Cerebellar nuclear complex (tissue), 1 donor: ENCODE measurements around the gene PTPN4.

Source experiments
- DNase-seq, 2 experiments: peaks; one replicate each; lab custom pipeline; 2025; lab: John Stamatoyannopoulos, UW

The PTPN4 gene

DNA sequence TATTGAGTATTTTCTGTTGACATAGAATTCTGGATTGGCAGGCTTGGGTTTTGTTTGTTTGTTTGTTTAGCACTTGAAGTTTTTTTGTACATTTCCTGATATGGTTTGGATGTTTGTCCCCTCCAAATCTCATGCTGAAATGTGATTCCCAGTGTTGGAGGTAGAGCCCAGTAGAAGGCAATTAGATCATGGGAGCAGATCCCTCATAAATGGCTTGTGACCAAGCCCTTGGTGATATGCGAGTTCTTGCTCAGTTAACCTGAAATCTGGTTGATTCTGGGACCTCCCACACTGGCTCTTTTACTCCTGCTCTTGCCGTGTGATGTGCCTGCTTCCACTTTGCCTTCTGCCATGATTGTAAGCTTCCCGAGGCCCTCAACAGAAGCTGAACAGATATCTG, 98.0 kb downstream of the PTPN4 start:
- no peak for DNase-seq

DNA sequence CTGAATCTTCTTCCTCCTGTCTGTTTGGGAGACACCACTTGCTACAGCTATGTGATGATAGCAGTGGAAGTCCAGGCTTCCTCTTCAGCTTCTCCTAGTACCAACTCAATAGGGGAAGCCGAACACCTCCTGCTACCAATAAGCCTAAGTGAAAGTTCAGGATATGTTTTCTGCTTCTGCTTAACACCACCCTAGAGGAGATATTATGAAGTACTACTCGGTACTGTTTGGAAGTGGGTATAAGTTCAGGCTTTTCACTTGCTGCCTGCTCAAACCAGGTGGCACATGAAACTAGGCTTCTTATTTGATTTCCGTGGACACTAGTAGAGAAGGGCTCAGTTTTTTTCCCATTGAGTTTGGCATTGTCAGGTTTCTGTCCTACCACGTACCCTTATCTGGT, 99.8 kb downstream of the PTPN4 start:
- DNase-seq, result no peak

DNA sequence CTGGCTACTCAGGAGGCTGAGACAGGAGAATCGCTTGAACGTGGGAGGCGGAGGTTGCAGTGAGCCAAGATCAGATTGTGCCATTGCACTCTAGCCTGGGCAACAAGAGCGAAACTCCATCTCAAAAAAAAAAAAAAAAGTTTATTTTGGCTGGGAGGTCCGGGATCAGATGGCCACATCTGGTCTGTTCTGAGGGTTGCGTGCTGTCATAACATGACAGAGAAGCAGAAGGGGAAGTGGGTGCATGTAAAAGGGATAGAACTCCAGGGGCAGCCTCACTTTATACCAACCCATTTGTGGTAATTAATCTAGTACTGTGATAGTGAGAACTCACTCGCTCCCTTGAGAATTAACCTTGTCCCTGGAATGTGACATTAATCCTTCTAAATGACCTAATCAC, 101.2 kb downstream of the PTPN4 start:
- no peak for DNase-seq

DNA sequence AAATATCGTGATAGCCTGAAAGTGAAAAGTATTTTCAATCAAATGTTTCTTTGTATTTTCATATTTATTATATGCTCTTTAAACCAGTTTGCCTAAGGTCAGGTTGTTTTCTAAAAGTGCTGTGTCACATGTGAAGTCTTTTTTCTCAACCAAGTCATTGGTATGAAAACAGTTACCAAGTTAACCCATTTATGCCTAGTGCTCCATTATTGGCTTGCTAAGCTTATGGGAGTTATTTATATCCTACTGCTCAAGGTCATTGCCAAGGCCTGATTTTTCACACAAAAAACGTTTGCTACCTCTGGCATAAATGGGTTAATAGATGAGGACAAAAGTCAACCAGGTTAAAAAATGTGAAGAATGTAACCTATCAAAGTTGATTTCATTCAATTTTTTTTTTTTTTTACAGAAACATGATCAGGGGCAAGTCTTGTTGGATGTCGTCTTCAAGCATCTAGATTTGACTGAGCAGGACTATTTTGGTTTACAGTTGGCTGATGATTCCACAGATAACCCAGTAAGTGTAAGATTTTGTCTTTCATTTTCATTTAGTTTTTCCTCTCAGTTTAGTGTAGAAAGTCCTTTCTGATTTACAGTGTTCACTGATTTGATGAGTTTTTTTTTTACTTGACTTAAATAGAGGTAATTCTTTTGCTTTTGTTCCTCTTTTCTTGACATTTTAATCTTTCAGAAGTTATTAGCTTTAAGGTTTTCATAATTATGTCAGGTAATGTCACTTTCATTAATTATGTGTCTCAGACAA, 102.6 kb downstream of the PTPN4 start:
- no peak for DNase-seq

DNA sequence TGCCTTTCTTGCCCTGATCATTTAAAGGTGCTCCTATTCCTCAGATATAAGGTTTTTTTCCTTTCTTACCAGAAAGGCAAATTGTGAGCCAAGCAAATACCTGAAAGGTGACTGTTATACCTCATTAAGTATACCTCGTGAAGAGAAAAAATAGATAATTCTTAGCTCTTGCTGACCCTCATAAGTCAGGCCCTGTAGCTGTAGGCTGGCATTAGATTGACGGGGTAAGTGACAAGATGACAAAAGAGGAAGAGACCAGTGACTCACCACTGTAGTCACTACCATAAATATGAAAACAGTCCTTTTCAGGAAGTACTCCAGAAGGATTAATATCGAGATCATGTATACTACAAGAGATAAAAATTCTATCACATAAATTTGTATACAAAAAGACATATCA, 104.6 kb downstream of the PTPN4 start:
- no peak for DNase-seq

DNA sequence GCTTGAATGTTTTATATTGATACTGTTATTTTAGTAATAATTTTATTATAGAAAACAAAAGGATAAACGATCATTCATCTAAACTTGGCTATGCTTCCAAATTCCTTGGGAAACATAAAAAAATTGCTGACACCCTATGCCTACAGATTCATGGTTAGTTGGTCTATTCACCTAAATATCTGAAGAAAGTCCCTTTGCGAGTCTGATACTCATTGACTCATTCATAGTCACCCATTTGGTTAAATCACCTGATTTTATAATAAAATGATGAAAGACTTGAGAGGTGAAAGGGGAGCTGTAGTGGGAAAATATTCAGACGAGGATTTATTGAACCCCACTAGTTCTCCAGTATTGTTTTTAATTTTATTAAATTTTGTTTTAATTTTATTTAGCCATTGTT, 112.0 kb downstream of the PTPN4 start:
- DNase-seq, result no peak

DNA sequence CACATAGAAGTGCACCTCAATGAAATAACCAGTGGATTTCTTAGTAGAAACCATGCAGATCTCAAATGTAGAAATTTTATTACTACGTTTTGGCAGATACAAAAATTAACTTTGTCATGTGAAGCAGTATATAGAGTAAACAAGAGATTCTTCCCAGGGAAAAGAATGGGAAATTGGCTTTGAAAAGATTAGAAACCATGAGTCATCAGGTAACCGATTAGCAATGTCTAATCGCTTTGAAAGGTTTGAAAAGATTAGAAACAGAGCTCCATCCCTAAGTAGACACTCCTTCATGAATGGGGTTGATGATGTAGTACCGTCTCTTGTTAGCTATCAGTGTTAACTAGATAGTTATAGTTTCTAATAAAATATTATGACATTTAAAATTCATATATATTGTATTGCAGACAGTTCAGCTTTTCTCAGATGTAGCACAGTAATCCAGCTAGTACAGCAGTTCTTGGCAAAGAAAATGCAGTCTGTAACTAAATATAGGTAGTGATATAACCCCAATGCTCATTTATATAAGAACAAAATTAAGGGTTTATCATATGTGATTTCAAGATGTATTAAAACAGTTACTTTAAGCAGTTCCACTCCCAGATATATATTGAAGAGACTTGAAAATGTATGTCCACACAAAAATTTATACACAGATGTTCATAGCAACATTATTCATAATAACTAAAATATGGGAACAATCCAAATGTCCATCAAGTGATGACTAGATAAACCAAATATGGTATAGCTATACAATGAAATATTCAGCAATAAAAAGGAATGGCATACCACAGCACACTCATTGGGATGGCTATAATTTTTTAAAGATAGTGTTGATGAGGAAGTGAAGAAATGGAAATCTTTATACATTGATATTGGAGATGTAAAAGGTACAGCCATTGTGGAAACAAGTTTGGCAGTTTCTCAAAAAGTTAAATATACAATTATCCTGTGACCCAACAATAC, 113.9 kb downstream of the PTPN4 start:
- no peak for DNase-seq

DNA sequence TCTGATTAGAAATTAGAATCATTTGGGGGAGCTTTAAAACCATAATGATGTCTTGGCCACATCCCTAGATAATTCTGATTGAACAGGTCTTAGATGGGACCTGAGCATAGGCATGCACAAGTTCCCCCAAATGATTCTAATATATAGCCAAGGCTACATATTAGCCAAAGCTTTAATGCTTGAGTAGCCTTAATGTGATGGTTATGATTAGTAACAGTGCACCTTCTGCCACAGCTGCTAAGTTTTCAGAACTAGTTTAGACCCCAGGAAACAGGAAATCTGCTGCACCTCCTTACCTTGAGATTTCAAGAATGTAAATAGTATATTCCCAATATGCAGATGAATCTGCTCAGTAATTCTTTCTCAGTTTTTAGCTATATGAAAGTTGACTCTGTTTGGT, 119.8 kb downstream of the PTPN4 start:
- DNase-seq, result no peak

DNA sequence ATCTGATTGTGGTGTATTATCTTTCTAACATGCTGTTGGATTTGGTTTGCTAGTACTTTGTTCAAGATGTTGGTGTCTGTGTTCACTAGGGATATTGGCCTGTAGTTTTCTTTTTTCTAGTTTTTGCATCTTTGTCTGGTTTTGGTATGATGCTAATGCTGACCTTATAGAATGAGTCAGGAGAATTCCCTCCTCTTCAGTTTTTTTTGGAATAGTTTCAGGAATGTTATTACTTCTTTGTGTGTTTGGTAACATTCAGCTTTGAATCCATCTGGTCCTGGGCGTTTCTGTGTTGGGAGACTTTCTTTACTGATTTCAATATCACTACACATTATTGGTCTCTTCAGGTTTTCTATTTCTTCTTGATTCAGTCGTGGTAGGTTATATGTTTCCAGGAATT, 129.0 kb downstream of the PTPN4 start:
- DNase-seq, result no peak

DNA sequence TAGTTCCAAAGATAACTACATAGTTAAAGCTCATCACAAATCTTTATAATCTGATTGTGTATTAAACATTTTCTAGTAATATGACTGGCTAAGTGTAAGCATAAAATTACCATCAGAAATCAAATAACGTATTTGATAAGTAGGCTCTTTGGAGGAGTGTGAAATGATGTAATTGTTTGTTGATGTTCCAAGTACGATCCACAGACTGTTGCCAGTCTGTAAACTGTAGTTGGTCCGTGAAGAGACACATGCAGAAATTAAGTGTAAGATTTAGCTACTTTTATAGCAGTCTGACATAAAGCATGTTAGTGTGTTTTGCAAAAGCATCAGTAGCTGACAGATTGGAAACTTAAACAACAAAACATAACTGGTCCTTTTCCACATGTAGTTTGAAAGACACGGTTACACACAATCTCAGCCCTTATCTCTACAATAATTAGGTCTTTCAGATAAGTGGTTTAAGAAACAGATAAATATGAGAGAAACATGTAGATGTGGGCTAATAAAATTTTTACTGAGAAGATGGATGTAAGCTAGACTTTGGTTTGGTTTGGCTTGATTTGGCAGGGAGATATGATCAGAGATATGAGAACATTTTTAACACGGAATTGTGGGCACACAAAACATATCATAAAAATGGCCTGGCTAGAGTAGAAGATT, 138.1 kb downstream of the PTPN4 start:
- no peak for DNase-seq

DNA sequence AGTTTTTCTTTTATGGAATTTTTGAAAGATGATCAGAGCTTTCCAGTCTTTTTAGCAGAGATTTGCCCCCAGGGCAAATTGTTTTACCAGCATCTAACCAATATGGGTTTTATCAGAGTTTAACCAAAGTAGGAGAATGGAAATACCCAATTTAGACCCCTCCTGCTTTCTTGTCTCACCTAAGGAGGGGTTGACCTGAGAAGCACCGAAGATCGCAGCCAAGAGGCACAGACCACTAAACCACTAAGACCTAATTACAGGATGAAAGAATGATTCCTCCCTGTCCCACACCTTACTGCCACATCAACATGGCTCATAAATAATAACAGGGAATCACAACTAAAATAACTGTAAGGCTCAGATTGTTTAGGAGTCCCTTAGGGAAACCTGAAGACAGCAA, 141.3 kb downstream of the PTPN4 start:
- DNase-seq, result no peak

DNA sequence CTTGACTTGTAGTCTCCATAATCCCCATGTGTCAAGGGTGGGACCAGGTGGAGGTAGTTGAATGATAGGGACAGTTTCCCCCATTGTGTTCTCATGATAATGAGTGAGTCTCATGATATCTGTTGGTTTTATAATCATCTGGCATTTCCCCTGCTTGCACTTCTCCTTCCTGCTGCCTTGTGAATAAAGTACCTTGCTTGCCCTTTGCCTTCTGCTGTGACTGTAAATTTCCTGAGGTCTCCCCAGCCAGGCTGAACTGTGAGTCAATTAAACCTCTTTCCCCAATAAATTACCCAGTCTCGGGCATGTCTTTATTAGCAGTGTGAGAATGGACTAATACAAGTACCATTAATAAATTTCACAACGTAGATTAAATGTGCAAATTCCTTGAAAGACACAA, 150.8 kb downstream of the PTPN4 start:
- no peak for DNase-seq

DNA sequence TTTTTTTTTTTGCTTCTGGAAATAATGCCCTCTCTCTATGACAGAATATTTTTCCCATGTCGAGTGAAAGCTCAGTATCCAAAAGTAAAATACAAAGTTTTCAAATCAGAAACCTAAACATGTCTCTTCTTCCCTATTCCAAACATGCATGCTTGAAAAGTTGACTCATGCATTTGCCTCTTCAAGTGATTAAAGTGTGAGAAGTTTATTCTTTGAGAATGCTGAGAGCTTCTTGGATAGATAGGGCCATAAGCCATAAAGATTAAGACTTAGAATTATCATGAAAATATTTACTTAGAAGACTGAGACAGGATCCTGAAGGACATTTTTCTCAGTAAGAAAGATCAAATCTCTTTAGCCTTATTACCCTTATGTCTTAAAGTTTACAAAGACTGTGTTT, 154.5 kb downstream of the PTPN4 start:
- DNase-seq, result no peak

DNA sequence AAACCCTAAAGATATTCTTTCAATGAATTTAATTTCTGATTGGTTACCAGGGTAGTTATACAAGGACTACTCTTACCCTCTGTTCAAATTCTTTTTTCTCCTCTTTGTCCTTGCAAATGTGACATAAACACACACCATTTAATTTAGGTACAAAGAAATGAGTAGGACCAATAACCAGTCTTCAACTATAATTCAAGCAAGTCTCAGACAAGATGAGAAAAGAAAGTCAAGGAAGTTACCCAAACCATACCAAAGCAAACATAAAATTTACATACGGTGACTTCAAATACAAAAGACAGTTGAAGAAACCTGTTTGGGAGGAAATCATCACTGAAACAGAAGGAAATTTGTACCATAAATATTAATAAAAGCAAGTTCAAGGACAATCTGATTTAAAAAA, 162.1 kb downstream of the PTPN4 start:
- no peak for DNase-seq

DNA sequence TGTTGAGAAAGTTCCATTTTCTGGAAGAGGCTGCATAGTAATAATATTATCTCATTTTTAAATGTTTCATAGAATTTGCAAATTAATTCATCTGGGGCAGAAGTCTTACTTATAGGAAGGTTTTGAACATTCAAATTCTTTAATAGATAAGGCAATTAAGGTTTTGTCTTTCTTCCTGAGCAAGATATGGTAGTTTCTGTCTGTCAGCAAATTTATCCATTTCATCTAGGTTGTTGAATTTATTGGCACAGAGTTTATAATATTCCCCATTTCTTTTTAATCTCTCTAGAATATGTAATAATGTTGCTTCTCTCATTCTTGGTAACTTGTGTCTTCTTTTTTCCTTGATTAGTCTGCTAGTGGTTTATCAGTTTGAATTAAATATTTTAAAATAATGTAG, 163.0 kb downstream of the PTPN4 start:
- no peak for DNase-seq

DNA sequence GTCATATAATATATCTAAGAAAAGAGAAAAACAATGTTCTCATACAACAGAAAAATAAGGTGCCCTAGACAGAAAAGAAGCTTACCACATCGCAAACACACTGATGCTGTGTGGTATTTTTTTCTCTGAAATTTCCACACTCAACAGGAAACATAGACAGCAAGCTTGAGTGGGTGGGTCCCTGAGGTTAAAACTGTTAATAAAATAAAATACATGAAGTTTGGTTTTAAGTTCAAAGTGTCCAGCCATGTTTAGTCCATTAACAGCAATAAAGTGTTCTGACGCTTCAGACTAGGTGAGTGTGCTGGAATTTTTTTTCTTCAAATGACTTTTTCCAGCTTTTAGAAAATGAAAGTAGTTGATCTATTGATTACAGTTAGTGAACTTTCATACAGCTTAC, 169.8 kb downstream of the PTPN4 start:
- no peak for DNase-seq

DNA sequence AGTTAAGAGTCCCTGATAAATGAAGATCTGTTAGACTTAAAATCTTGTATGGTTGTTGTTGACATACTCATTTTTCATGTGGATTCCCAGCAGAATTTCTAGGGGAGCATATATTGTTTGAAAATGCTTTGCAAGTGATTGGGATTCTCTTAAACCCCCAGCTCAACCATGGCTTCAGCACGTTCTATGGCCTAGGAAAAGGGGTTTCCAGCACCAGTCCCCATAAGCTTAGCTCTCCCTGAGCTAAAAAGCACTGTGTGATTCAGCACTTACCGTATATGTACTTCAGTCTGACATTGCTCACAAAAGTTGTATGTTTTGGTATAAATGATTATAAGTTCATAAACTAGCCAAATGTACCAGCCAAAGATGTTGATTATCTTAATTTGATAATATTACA, 173.1 kb downstream of the PTPN4 start:
- no peak for DNase-seq

DNA sequence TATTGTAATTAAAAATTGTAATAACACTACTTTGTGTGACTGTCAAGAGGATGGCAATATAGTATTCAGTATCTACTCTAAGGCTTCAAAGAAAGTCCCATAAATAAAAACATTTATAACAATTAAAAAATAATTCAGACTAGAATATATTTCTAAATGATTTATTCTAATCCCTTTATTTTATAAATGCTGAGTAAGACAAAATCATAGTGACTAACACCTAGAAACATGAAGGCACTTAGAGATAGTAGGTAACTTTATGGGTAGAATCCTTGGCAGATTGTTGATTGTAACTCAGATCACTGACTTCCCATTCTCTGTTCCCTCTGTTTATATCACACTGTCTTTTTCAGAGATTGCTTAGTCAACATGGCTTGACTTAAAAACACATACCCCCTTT, 174.6 kb downstream of the PTPN4 start:
- DNase-seq, result no peak

DNA sequence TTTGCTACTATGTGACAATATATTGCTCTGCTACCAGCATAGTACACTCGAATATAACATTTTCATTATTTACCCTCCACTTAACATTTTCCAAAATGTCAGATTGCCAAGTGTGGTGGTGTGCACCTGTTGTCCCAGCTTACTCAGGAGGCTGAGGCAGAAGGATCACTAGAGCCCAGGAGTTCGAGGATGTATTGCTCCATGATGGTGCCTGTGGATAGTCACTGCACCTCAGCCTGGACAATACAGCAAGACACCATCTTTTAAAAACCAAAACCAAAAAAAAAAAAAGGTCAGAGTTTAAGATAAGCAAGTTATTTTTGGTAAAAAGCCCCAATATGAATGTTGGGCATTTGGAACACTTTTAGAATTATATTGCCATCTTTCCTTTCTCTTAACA, 178.0 kb downstream of the PTPN4 start:
- no peak for DNase-seq

DNA sequence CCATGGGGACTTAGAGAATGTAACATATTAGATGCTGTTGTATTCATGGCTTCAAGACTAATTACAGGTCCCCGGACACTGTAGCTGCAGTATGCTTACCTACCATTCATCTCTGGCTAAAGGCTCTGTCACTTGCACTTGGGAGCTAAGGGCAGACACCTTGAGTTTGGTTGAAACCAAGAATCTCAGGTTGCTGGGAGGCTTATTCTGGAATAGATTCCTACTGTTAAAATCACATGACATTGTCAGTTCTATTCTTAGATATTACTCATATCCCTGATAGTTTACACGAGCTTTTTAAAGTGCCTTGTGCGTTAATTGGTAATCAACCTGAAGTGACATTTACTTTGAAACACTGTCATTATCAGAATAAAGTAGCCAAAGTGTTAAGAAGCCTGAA, 180.2 kb downstream of the PTPN4 start:
- DNase-seq, result no peak

DNA sequence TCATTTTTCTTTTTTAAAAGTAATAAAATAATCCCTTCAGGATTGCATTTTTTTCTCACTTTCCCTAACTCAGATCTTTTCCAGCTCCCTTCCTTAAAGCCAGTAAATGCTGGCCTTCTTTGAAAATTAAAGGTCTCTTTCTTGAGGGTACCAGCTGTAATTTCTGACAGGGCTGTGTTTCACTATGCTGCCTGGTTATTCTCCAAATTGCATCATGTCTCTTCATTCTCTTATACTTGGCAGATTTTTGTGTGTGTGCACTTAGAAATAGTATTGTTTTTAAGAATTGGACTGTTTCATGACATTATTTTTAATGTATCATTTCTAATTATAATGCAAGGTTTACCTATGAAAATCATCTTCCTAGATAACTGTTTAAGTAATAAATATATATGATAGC, 181.1 kb downstream of the PTPN4 start:
- DNase-seq, result no peak

DNA sequence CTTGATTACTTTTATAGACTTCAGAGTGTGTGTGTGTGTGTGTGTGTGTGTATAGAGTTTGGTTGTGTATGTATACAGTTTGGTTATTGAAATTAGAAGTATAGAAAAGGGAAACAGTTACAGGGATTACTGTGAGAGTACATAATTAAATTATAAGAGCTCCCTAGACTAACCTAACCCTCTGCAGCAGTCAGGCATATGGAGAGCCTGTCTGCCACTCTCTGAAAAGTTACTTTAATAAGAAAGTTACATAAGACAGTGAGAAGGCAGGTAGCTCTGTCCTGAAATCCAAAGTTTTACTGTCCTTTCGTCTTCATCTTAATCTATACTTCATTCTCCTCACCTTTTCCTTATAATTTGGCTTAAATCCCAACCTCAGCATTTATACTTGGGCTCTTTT, 181.7 kb downstream of the PTPN4 start:
- DNase-seq, result no peak

DNA sequence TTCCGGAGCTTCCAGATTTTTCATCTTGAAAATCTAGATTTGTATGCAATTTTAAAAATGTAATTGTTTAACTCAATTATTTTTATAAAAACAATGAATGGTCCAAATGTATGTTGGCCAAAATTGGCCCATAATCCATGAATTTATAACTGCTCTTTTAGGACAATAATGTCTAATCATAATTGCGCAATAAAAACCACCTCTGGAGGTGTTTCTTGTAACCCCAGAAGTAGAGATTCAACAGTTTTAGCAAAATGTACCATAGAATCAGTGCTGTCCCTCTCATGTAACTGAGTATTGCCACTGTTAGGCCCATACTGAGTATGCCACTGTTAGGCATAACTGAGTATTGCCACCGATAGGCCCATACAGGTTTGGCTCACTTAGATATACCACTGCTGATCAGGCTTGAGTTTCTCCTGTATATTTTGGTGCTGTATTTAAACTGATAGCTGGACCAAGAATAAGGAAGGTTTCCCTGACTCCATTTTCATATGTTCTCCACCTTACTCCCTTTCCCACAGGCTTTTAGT, 182.3 kb downstream of the PTPN4 start:
- DNase-seq, result no peak
